ENCODE measurements around the gene FBXO21.
"Not testable (repeated sequence)": the region's sequence is repeated elsewhere in the genome, so short reads cannot be mapped to it uniquely, and the experiment has no call there.

The FBXO21 gene

GRCh38 chr12:117199956-117200744, 9.9 kb upstream of the FBXO21 start:
- not testable (repeated sequence) for DNase-seq (ENCODE audit: low read depth in 2 of 2)

GRCh38 chr12:117196334-117196733, 6.1 kb upstream of the FBXO21 start:
- DNase-seq (ENCODE audit: low read depth in 2 of 2), result not testable (repeated sequence)

- DNase-seq (ENCODE audit: low read depth in 2 of 2), result not testable (repeated sequence)
Measured at GRCh38 chr12:117195027-117195426, 4.8 kb upstream of the FBXO21 start.

- no peak for DNase-seq (ENCODE audit: low read depth in 2 of 2)
Measured at GRCh38 chr12:117193903-117194302, 3.6 kb upstream of the FBXO21 start.

- DNase-seq (ENCODE audit: low read depth in 2 of 2), result not testable (repeated sequence)
Measured at GRCh38 chr12:117192581-117192980, 2.3 kb upstream of the FBXO21 start.

- no peak for DNase-seq (ENCODE audit: low read depth in 2 of 2)
Measured at GRCh38 chr12:117192057-117192456, 1.8 kb upstream of the FBXO21 start.

GRCh38 chr12:117189725-117190209, 503 bp downstream of the FBXO21 start:
- DNase-seq (ENCODE audit: low read depth in 2 of 2), result no peak

GRCh38 chr12:117188961-117189724, 1.1 kb downstream of the FBXO21 start:
- no peak for DNase-seq (ENCODE audit: low read depth in 2 of 2)

GRCh38 chr12:117188121-117188665, 2.1 kb downstream of the FBXO21 start:
- DNase-seq (ENCODE audit: low read depth in 2 of 2), result no peak

GRCh38 chr12:117187421-117187820, 2.8 kb downstream of the FBXO21 start:
- DNase-seq (ENCODE audit: low read depth in 2 of 2), result no peak

- no peak for DNase-seq (ENCODE audit: low read depth in 2 of 2)
Measured at GRCh38 chr12:117182866-117183265, 7.4 kb downstream of the FBXO21 start.

GRCh38 chr12:117181468-117181843, 8.8 kb downstream of the FBXO21 start:
- not testable (repeated sequence) for DNase-seq (ENCODE audit: low read depth in 2 of 2)

GRCh38 chr12:117180758-117181467, 9.4 kb downstream of the FBXO21 start:
- DNase-seq (ENCODE audit: low read depth in 2 of 2), result no peak

- DNase-seq (ENCODE audit: low read depth in 2 of 2), result no peak
Measured at GRCh38 chr12:117178745-117179144, 11.5 kb downstream of the FBXO21 start.

GRCh38 chr12:117178301-117178700, 12.0 kb downstream of the FBXO21 start:
- DNase-seq (ENCODE audit: low read depth in 2 of 2), result no peak

GRCh38 chr12:117172168-117172567, 18.1 kb downstream of the FBXO21 start:
- no peak for DNase-seq (ENCODE audit: low read depth in 2 of 2)

- no peak for DNase-seq (ENCODE audit: low read depth in 2 of 2)
Measured at GRCh38 chr12:117171499-117172162, 18.6 kb downstream of the FBXO21 start.

- DNase-seq (ENCODE audit: low read depth in 2 of 2), result no peak
Measured at GRCh38 chr12:117169548-117169947, 20.7 kb downstream of the FBXO21 start.

- DNase-seq (ENCODE audit: low read depth in 2 of 2), result no peak
Measured at GRCh38 chr12:117168976-117169375, 21.3 kb downstream of the FBXO21 start.

GRCh38 chr12:117167769-117168168, 22.5 kb downstream of the FBXO21 start:
- DNase-seq (ENCODE audit: low read depth in 2 of 2), result no peak

- no peak for DNase-seq (ENCODE audit: low read depth in 2 of 2)
Measured at GRCh38 chr12:117166107-117166506, 24.2 kb downstream of the FBXO21 start.
